ENCODE results near the gene TXLNB.

GRCh38 chr6:139250296-139251044 is 41.3 kb downstream of the TXLNB start:
- no peak for TF ChIP-seq POLR2AphosphoS5 (IDR thresholded peaks at IDR 0.05; ENCODE audit: insufficient read depth in 1 of 2, low read depth in 1 of 2)
- TF ChIP-seq CTCF (IDR thresholded peaks at IDR 0.05): peak in 2 of 3 experiments; percentile 5 to 38
